GM20000 (cell line): ENCODE data around the gene TMEM14C.
"Not testable (repeated sequence)": the region's sequence is repeated elsewhere in the genome, so short reads cannot be mapped to it uniquely, and the experiment has no call there.

ENCODE experiments used
- DNase-seq: peaks from one replicate; pipeline ENCODE4 v3.0.0; 2012; ENCODE audit warnings: low spot score
- TF ChIP-seq, protein P1 (sequence below): IDR thresholded peaks from 2 replicates; pipeline ENCODE4 v1.5.1; 2012; ENCODE audit warnings: mild to moderate bottlenecking, control low read depth; ENCODE audit errors: extremely low read depth, missing control alignments

Gene TMEM14C

DNA sequence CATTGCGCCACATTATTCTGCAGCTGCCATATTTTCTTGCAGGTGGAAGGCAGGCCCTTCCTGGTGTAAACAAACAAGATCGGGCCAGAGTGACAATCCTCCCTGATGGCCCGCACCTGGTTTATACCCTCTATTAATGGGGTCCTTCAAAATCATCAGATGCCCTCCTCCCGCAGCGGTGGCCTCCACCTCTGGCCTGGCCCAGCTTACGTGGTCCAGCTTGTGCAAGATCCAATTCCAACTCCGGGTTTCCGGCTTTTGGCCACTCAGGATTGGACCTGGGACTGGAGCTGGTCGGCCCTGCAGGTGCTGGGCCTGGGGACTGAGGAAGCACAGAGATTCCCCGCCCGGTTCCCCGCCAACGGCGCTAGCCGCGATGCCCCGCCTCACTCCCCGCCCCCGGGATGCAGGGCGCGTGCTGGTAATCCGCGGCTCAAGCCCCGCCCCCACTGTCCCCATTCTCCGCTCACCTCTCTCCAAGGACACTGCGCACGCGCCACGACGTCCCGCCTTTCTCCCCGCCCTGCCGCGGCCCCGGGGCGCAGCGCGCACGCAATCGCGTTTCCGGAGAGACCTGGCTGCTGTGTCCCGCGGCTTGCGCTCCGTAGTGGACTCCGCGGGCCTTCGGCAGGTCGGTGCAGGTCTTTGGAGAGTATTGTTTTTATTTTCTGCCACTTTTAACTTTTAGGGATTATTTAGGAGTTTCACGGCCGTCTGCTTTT is 24.5 kb downstream of the TMEM14C start, which contains the start of gene TMEM14B:
Gene TMEM14B, plus strand, starts transcription at position 555 of the 722 bp plus-strand sequence. CDS start 1,441 bp downstream, outside the sequence.
- TF ChIP-seq, protein P1, sequence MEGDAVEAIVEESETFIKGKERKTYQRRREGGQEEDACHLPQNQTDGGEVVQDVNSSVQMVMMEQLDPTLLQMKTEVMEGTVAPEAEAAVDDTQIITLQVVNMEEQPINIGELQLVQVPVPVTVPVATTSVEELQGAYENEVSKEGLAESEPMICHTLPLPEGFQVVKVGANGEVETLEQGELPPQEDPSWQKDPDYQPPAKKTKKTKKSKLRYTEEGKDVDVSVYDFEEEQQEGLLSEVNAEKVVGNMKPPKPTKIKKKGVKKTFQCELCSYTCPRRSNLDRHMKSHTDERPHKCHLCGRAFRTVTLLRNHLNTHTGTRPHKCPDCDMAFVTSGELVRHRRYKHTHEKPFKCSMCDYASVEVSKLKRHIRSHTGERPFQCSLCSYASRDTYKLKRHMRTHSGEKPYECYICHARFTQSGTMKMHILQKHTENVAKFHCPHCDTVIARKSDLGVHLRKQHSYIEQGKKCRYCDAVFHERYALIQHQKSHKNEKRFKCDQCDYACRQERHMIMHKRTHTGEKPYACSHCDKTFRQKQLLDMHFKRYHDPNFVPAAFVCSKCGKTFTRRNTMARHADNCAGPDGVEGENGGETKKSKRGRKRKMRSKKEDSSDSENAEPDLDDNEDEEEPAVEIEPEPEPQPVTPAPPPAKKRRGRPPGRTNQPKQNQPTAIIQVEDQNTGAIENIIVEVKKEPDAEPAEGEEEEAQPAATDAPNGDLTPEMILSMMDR: no peak
- peak; percentile 97 for DNase-seq

DNA sequence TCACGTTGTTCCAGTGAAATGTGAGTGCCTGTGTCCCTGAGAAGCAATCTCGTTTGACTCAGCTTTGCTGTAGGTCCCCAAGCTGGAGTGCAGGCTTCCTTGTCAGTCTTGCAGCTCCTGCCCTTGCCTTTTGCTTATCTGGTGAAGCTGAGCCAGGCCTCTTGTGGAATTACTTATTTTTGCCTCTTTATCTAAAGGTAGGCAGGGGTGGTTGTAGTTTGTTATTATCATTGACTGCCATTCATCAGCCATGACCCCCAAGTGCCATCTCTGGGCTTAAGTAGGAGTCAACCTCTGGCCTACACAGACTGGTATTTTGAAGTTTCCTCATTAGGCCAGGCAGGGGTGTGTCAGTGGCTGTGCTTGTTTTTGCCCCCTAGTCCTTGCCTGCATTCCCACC is 26.9 kb downstream of the TMEM14C start:
- DNase-seq: no peak
- TF ChIP-seq, protein P1: no peak

DNA sequence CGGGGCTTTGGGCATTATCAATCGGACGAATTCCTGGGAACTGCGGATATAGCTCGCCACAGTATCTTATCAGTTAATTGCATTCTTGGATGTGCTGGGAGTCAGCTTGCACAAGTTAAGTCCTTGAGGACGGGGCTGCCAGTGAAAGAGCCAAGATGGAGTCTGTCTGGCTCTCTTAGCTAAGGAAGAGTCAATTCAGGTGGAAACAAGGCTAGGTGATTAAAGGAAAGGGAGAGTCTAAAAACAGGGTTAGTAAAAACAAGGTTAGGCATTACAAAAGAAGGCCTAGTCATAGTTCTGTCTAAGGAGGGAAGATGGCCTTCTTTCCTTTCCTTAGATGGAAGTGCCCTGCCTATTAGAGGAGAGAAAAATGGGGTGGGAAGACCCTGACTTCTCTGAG is 27.7 kb downstream of the TMEM14C start:
- DNase-seq: not testable (repeated sequence)

DNA sequence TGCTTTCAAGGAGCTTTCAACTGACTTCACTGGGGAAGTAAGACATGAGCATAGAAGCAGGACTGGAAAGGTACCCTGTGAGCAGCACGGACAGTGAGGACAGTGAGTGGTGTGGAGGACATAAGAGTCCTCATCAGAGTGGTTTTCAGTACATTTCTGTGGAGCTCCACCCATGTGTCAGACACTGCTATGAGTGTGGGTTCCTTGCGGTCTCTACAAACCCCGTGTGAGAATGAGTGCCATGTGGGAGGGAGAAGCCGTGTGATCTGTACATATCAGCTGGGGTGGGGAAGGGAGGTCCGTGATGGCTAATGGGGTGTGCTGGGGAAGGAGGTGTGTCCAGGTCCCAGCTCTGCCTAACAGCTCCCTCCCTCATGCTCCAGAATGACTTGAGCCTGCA is 28.9 kb downstream of the TMEM14C start:
- DNase-seq: not testable (repeated sequence)

DNA sequence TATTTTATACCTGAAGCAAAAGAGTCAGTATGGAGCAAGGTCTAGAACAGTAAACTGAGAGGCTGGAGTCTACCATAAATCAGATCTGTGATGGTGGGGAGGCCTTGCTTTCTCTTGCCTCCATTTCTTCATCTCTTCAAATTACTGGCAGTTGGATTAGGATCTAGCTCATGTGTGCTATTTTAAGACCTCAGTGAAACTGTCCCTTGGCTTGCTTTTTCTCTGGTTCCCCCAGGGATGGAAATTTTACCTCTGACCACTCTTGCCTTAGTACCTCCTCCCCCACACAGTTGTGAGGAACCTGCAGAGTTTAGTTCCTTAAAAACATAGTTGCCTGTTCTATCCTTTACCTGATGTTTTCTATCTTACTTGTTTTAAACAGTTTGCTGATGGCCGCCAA is 33.2 kb downstream of the TMEM14C start:
- DNase-seq: no peak
- TF ChIP-seq, protein P1: no peak

DNA sequence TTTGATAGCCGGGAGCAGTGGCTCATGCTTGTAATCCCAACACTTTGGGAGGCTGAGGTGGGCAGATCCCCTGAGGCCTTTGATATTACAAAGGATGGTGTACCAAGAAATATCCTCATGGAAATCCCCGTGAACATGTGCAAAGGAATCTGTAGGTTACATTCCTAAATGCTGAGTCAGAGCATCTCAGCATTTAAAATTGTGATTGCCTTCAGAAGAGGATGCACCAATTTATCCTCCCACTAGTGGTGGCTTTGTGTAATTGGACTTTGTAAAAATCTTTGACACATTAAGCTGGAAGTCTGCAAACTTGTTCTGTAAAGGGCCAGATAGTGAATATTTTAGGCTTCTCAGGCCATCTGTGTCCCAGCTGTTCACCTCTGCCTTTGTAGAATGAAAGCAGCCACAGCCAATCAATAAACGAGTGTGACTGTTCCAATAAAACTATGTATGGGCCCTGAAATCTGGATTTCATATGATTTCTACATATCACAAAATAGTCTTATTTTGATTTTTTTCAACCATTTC is 36.5 kb downstream of the TMEM14C start:
- DNase-seq: peak; percentile 18
- TF ChIP-seq, protein P1: peak; percentile 11

DNA sequence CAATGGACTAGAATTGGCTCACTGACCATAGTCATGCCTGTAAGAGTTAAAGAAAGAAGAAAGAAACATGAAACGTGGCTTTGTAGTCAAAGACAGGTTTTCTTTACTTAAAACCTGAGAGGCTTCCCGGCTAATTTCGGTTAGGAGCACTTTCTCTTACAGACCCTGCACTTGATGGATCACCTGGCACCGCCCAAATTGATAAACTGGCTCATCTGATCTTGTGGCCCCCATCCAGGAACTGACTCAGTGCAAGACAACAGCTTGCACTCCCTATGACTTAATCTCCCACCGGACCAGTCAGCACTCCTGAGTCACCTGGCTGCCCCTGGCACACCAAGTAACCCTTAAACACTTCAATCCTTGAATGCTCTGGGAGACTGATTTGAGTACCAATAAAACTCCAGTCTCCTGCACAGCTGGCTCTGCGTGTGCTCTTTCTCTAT is 37.0 kb downstream of the TMEM14C start:
- TF ChIP-seq, protein P1: no peak
- DNase-seq: no peak

DNA sequence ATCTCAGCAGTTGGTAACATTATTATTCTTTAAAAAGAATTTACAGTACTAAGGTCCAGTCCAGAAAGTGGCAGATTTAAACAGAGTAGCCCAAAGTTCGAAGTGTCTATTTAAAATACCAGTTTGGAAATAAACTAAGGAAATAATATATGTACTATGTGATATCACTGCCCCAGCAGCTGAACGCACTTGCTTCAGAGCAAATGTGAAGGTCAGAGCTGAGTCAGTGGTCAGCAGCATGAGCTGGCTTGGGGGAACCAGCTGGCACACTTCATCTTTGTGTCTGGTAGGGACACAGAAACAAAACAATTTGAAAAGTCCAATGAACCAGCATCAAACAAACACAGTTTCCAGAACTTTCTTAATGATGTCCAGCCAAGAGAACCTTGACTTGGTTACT is 40.1 kb downstream of the TMEM14C start:
- no peak for DNase-seq

More for the DNA sequence above, 40.1 kb downstream of the TMEM14C start:
- TF ChIP-seq, protein P1: no peak
